H9 (cell line): ENCODE results near the gene GSAP. TPM values are rescaled to one million over a fixed set of nuclear protein-coding genes. Genes with fewer than 3 reads are reported as not detected.

Experiments used
- DNase-seq: peaks from one replicate; pipeline ENCODE4 v3.0.0-alpha.2; 2017
- H2AFZ ChIP-seq: one replicate; pipeline ENCODE4 v1.6.1; 2013; ENCODE audit warnings: mild to moderate bottlenecking, low read length, control low read depth, moderate library complexity
- H2AK5ac ChIP-seq: 2 replicates; pipeline ENCODE4 v1.6.1; 2013; ENCODE audit warnings: low read length, control low read depth, mixed read lengths; ENCODE audit not compliant: insufficient read length
- H2BK120ac ChIP-seq: one replicate; pipeline ENCODE4 v1.6.1; 2013; ENCODE audit warnings: low read depth, mild to moderate bottlenecking, low read length, control low read depth, inconsistent platforms; ENCODE audit not compliant: poor library complexity, severe bottlenecking
- H2BK12ac ChIP-seq: 2 replicates; pipeline ENCODE4 v1.6.1; 2013; ENCODE audit warnings: low read length, control low read depth, mixed read lengths, low read depth; ENCODE audit not compliant: insufficient read length
- H2BK15ac ChIP-seq: 2 replicates; pipeline ENCODE4 v1.6.1; 2013; ENCODE audit warnings: low read depth, low read length, control low read depth
- H2BK20ac ChIP-seq: one replicate; pipeline ENCODE4 v1.6.1; 2013; ENCODE audit warnings: low read depth, mild to moderate bottlenecking, low read length, control low read depth, inconsistent platforms; ENCODE audit not compliant: poor library complexity, severe bottlenecking
- H2BK5ac ChIP-seq: 2 replicates; pipeline ENCODE4 v1.6.1; 2013; ENCODE audit warnings: low read length, control low read depth, mixed read lengths; ENCODE audit not compliant: insufficient read length
- H3K14ac ChIP-seq: 2 replicates; pipeline ENCODE4 v1.6.1; 2013; ENCODE audit warnings: low read length, control low read depth; ENCODE audit not compliant: insufficient read depth
- H3K18ac ChIP-seq: 2 replicates; pipeline ENCODE4 v1.6.1; 2013; ENCODE audit warnings: low read depth, mild to moderate bottlenecking, mixed read lengths, low read length, control low read depth; ENCODE audit not compliant: insufficient read length
- H3K23ac ChIP-seq: 2 replicates; pipeline ENCODE4 v1.6.1; 2013; ENCODE audit warnings: low read length, control low read depth, mixed read lengths, low read depth; ENCODE audit not compliant: insufficient read length
- H3K23me2 ChIP-seq: 2 replicates; pipeline ENCODE4 v1.6.1; 2013; ENCODE audit warnings: low read depth, mild to moderate bottlenecking, mixed read lengths, low read length, control low read depth; ENCODE audit not compliant: insufficient read length, poor library complexity, severe bottlenecking
- H3K27ac ChIP-seq: 2 replicates; pipeline ENCODE4 v1.5.1; 2013; ENCODE audit warnings: low read length, control low read depth, mixed read lengths, low read depth; ENCODE audit not compliant: insufficient read length
- H3K27me3 ChIP-seq: 2 replicates; pipeline ENCODE4 v1.6.1; 2013; ENCODE audit warnings: low read length, control low read depth, inconsistent platforms; ENCODE audit not compliant: insufficient read depth
- H3K4ac ChIP-seq: 2 replicates; pipeline ENCODE4 v1.6.1; 2013; ENCODE audit warnings: low read depth, mild to moderate bottlenecking, control low read depth, inconsistent platforms, low read length, moderate library complexity
- H3K4me1 ChIP-seq: 2 replicates; pipeline ENCODE4 v1.6.1; 2013; ENCODE audit warnings: low read length, control low read depth, inconsistent platforms; ENCODE audit not compliant: insufficient read depth
- H3K4me2 ChIP-seq: 2 replicates; pipeline ENCODE4 v1.6.1; 2013; ENCODE audit warnings: low read length, control low read depth, mixed read lengths; ENCODE audit not compliant: insufficient read length, insufficient read depth
- H3K56ac ChIP-seq: 2 replicates; pipeline ENCODE4 v1.6.1; 2013; ENCODE audit warnings: low read depth, mild to moderate bottlenecking, mixed read lengths, low read length, control low read depth; ENCODE audit not compliant: insufficient read length
- H3K79me1 ChIP-seq: 2 replicates; pipeline ENCODE4 v1.6.1; 2013; ENCODE audit warnings: low read depth, mild to moderate bottlenecking, moderate library complexity, low read length, control low read depth, inconsistent platforms; ENCODE audit not compliant: insufficient read depth, poor library complexity, severe bottlenecking
- H3K79me2 ChIP-seq: 2 replicates; pipeline ENCODE4 v1.6.1; 2013; ENCODE audit warnings: low read length, control low read depth, inconsistent platforms; ENCODE audit not compliant: insufficient read depth
- H3K9ac ChIP-seq: 2 replicates; pipeline ENCODE4 v1.6.1; 2013; ENCODE audit warnings: low read length, control low read depth, mixed read lengths; ENCODE audit not compliant: insufficient read length; ENCODE audit errors: extremely low read depth
- H3K9me3 ChIP-seq: one replicate; pipeline ENCODE4 v1.6.1; 2013; ENCODE audit warnings: low read depth, low read length, inconsistent platforms; ENCODE audit not compliant: control insufficient read depth
- H3T11ph ChIP-seq: one replicate; pipeline ENCODE4 v1.6.1; 2013; ENCODE audit warnings: mild to moderate bottlenecking, low read length, control low read depth, inconsistent platforms
- H4K20me1 ChIP-seq: one replicate; pipeline ENCODE4 v1.6.1; 2013; ENCODE audit not compliant: control insufficient read depth, insufficient read length, insufficient read depth
- H4K5ac ChIP-seq: 2 replicates; pipeline ENCODE4 v1.6.1; 2013; ENCODE audit warnings: low read depth, mild to moderate bottlenecking, mixed read lengths, low read length, control low read depth; ENCODE audit not compliant: insufficient read length
- H4K8ac ChIP-seq: replicated peaks from 2 replicates; pipeline ENCODE4 v1.6.1; 2013; ENCODE audit warnings: low read length, control low read depth, mixed read lengths, low read depth; ENCODE audit not compliant: insufficient read length
- H4K91ac ChIP-seq: 2 replicates; pipeline ENCODE4 v1.6.1; 2013; ENCODE audit warnings: low read depth, mild to moderate bottlenecking, moderate library complexity, mixed read lengths, low read length, control low read depth; ENCODE audit not compliant: insufficient read length
- H3K27ac Mint-ChIP-seq, 3 experiments: 2 replicates in 2 of 3; 3 replicates in 1 of 3; pipeline ENCODE4 v1.8.0; 2020 to 2021; ENCODE audit warnings: mixed read lengths in 3 of 3, mild to moderate bottlenecking in 1 of 3, moderate library complexity in 1 of 3
- H3K27me3 Mint-ChIP-seq: 2 replicates; pipeline ENCODE4 v1.8.0; 2021; ENCODE audit warnings: low read depth, mild to moderate bottlenecking, moderate library complexity, mixed read lengths
- H3K36me3 Mint-ChIP-seq, 3 experiments: 2 replicates in 2 of 3; 3 replicates in 1 of 3; pipeline ENCODE4 v1.8.0; 2020 to 2021; ENCODE audit warnings: low read depth in 3 of 3, mixed read lengths in 3 of 3; ENCODE audit not compliant: insufficient read depth in 1 of 3
- H3K4me1 Mint-ChIP-seq, 2 experiments: 2 replicates each; pipeline ENCODE4 v1.8.0; 2020; ENCODE audit warnings: mixed read lengths in 2 of 2
- H3K4me3 Mint-ChIP-seq, 2 experiments: 2 replicates in 1 of 2; 3 replicates in 1 of 2; pipeline ENCODE4 v1.8.0; 2020 to 2021; ENCODE audit warnings: mild to moderate bottlenecking in 2 of 2, mixed read lengths in 2 of 2, moderate library complexity in 1 of 2
- H3K9me3 Mint-ChIP-seq, 2 experiments: 2 replicates in 1 of 2; 3 replicates in 1 of 2; pipeline ENCODE4 v1.8.0; 2020; ENCODE audit warnings: mild to moderate bottlenecking in 2 of 2, mixed read lengths in 2 of 2, moderate library complexity in 1 of 2
- CTCF ChIP-seq: fragments of 200-600 bp; sonication (generic); conservative IDR thresholded peaks from 3 replicates; pipeline ENCODE4 v1.8.0; 2021; ENCODE audit warnings: antibody characterized with exemption, mild to moderate bottlenecking
- WGBS: extraction: QIAGEN DNeasy Blood & Tissue Kit; methylation state at CpG from one replicate; pipeline ENCODE4 v1.1.7; 2013; ENCODE audit warnings: missing lambda C conversion rate, low lambda C conversion rate, mixed read lengths; ENCODE audit not compliant: insufficient read length; ENCODE audit errors: extremely low coverage; 5-methylcytosine and 5-hydroxymethylcytosine counted together
- total RNA-seq: library from RNA; stranded (reverse); gene quantifications from 2 replicates; pipeline ENCODE4 v1.2.1, GENCODE V29; 2021

GSAP gene
- total RNA-seq, 1 experiment from 2014 or later: 1.9 TPM

GRCh38 chr7:77461842-77462241 lies 45.7 kb upstream of the GSAP start:
- no peak overlapping the region for H2BK20ac ChIP-seq
- Mint-ChIP-seq H3K9me3 (no peaks in the 10 kb centered on the region), H3K4me3 (no peak overlapping the region), H3K27me3 (no peaks in the 10 kb centered on the region; the same call in 1 of the 2 replicates), H3K27ac (no peak overlapping the region), H3K36me3 (no peaks in the 10 kb centered on the region), H3K4me1 (no peaks in the 10 kb centered on the region)
- H3K4ac ChIP-seq: no peak overlapping the region
- no peaks in the 10 kb centered on the region for H3K79me1 ChIP-seq
- no peak overlapping the region for H2BK120ac ChIP-seq
- H2AK5ac ChIP-seq: no peak overlapping the region
- TF ChIP-seq CTCF: no peak
- no peaks in the 10 kb centered on the region for H3K9me3 ChIP-seq
- H3K4me2 ChIP-seq: no peak overlapping the region
- H3K23ac ChIP-seq: no peak overlapping the region
- no CpG with 5 or more reads among the region's 6 CpGs for WGBS
- H3K4me1 ChIP-seq: no peaks in the 10 kb centered on the region
- H3K56ac ChIP-seq: no peak overlapping the region
- no peak overlapping the region for H3K27ac ChIP-seq
- H2AFZ ChIP-seq: no peak overlapping the region
- H4K20me1 ChIP-seq: no peaks in the 10 kb centered on the region
- no peaks in the 10 kb centered on the region for H3K27me3 ChIP-seq
- no peak overlapping the region for H3K9ac ChIP-seq
- no peak overlapping the region for H4K91ac ChIP-seq
- no peaks in the 10 kb centered on the region for H3K79me2 ChIP-seq
- no peak overlapping the region for H4K8ac ChIP-seq
- H4K5ac ChIP-seq: no peak overlapping the region
- H2BK15ac ChIP-seq: no peak overlapping the region
- no peak overlapping the region for H2BK12ac ChIP-seq
- no peak overlapping the region for H3K14ac ChIP-seq
- H2BK5ac ChIP-seq: no peak overlapping the region
- no peak overlapping the region for H3K18ac ChIP-seq
- H3K23me2 ChIP-seq: no peaks in the 10 kb centered on the region
- no peak for DNase-seq
- H3T11ph ChIP-seq: no peak overlapping the region
